GM18502 (cell line): ENCODE measurements around the gene ASCC1.

Experiments used
- ATAC-seq: cut with Tn5 transposase; IDR thresholded peaks from one replicate; pipeline ENCODE4 v1.9.1; 2021; ENCODE audit warnings: mild to moderate bottlenecking; ENCODE audit not compliant: unreplicated experiment, poor library complexity

Gene ASCC1

GRCh38 chr10:72073708-72074573 lies 142.1 kb downstream of the ASCC1 start:
- ATAC-seq = no peak

GRCh38 chr10:72072639-72073038 lies 143.4 kb downstream of the ASCC1 start:
- no peak for ATAC-seq

GRCh38 chr10:72072046-72072445 lies 144.0 kb downstream of the ASCC1 start:
- no peak for ATAC-seq

- ATAC-seq = no peak
These were observed 146.1 kb downstream of the ASCC1 start for GRCh38 chr10:72069751-72070526.

GRCh38 chr10:72068901-72069446 lies 147.1 kb downstream of the ASCC1 start:
- ATAC-seq = no peak

GRCh38 chr10:72068126-72068765 lies 147.8 kb downstream of the ASCC1 start:
- ATAC-seq = no peak

GRCh38 chr10:72067463-72068125 lies 148.5 kb downstream of the ASCC1 start:
- no peak for ATAC-seq

- no peak for ATAC-seq
These were observed 149.5 kb downstream of the ASCC1 start for GRCh38 chr10:72066318-72067284.

GRCh38 chr10:72065439-72066025 lies 150.5 kb downstream of the ASCC1 start:
- ATAC-seq = no peak

GRCh38 chr10:72063703-72064391 lies 152.2 kb downstream of the ASCC1 start:
- ATAC-seq = no peak

- ATAC-seq = no peak
These were observed 153.0 kb downstream of the ASCC1 start for GRCh38 chr10:72062832-72063702.

GRCh38 chr10:72062382-72062781 lies 153.7 kb downstream of the ASCC1 start:
- no peak for ATAC-seq

- no peak for ATAC-seq
These were observed 154.1 kb downstream of the ASCC1 start for GRCh38 chr10:72061930-72062329.

- no peak for ATAC-seq
These were observed 154.6 kb downstream of the ASCC1 start for GRCh38 chr10:72061491-72061890.

- no peak for ATAC-seq
These were observed 155.9 kb downstream of the ASCC1 start for GRCh38 chr10:72059843-72060822.
